ENCODE results near the gene RGS5.

Gene RGS5

GRCh38 chr1:163094182-163094581 lies 108.5 kb downstream of the RGS5 start:
- Mint-ChIP-seq H3K27ac (no peak overlapping the region), H3K4me1 (ENCODE audit: low read depth) (no peaks in the 10 kb centered on the region), H3K9me3 (ENCODE audit: low read depth) (no peaks in the 10 kb centered on the region), H3K27me3 (peaks cover 4% of the 10 kb centered on the region), H3K4me3 (no peak overlapping the region), H3K36me3 (no peaks in the 10 kb centered on the region)

- peaks cover 4% of the 10 kb centered on the region for H3K27me3 Mint-ChIP-seq
- H3K4me3 Mint-ChIP-seq: no peak overlapping the region
- no peaks in the 10 kb centered on the region for H3K36me3 Mint-ChIP-seq
- no peaks in the 10 kb centered on the region for H3K9me3 Mint-ChIP-seq (ENCODE audit: low read depth)
- no peaks in the 10 kb centered on the region for H3K4me1 Mint-ChIP-seq (ENCODE audit: low read depth)
- no peak overlapping the region for H3K27ac Mint-ChIP-seq
These were observed 109.1 kb downstream of the RGS5 start for GRCh38 chr1:163093579-163093978.

DNA sequence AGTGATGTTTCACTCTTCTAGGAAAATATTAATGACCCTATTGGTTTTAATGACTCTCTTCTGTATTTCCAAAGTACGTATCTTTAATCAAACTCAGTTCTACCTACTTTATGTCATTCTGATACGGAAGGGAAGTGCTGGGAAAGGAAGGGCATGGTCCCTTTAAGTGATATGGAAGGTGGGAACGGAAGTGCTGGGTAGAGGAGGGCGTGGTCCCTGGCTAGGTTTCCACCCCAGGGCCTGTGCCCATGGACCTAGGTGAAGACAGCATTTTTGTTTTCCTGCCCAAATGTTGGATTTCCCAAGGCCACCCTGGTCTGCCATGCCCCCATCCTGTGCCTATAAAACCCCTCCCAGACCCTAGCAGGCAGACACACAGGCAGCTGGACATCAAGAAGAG lies 109.5 kb downstream of the RGS5 start:
- Mint-ChIP-seq H3K27me3 (peaks cover 4% of the 10 kb centered on the region), H3K27ac (no peak overlapping the region), H3K36me3 (no peaks in the 10 kb centered on the region), H3K4me3 (no peak overlapping the region), H3K4me1 (ENCODE audit: low read depth) (no peaks in the 10 kb centered on the region), H3K9me3 (ENCODE audit: low read depth) (no peaks in the 10 kb centered on the region)
